ENCODE measurements around the gene MAN1A1.

MAN1A1 gene

DNA sequence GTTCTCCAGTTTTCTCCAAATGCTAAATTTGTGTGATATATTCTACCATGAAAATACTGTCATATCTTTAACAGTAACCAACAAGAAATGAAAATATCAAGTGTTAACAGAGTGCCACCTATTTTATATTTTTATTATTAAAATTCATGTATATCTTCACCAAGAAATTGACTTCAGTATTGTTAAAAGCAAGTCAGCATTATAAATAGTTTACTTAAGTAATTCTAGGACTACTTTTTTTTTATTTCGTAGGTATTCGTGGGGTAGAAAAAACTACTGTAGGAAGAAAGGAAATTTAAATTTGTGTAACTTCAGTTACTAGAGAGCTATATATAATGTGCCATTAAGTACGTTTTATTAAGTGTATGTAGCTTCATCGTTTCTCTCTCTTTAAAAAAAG, 6.3 kb upstream of the MAN1A1 start:
- Histone ChIP-seq H3K36me3 (ENCODE audit: control insufficient read depth, low read length) (no peaks in the 10 kb centered on the region), H3K27me3 (ENCODE audit: control insufficient read depth, low read length) (peaks cover 5% of the 10 kb centered on the region; the same call in 1 of the 2 replicates), H3K9me3 (ENCODE audit: control insufficient read depth, insufficient read depth, low read length) (no peaks in the 10 kb centered on the region), H3K27ac (ENCODE audit: low read depth, low read length) (no peak overlapping the region), H3K4me1 (ENCODE audit: control insufficient read depth, low read length) (peaks cover 37% of the 10 kb centered on the region), H3F3A (ENCODE audit: control insufficient read depth, insufficient read depth) (no peaks in the 10 kb centered on the region), H4K20me1 (ENCODE audit: control insufficient read depth, insufficient read depth, low read depth, low read length) (no peaks in the 10 kb centered on the region), H3K9me2 (replicated peaks; ENCODE audit: control insufficient read depth, low read length) (no peaks in the 10 kb centered on the region), H3K4me2 (ENCODE audit: low read length) (no peak overlapping the region), H3K4me3 (ENCODE audit: low read length) (no peak overlapping the region), H3K79me2 (ENCODE audit: control insufficient read depth, low read length) (no peaks in the 10 kb centered on the region)
- TF ChIP-seq, protein P1, sequence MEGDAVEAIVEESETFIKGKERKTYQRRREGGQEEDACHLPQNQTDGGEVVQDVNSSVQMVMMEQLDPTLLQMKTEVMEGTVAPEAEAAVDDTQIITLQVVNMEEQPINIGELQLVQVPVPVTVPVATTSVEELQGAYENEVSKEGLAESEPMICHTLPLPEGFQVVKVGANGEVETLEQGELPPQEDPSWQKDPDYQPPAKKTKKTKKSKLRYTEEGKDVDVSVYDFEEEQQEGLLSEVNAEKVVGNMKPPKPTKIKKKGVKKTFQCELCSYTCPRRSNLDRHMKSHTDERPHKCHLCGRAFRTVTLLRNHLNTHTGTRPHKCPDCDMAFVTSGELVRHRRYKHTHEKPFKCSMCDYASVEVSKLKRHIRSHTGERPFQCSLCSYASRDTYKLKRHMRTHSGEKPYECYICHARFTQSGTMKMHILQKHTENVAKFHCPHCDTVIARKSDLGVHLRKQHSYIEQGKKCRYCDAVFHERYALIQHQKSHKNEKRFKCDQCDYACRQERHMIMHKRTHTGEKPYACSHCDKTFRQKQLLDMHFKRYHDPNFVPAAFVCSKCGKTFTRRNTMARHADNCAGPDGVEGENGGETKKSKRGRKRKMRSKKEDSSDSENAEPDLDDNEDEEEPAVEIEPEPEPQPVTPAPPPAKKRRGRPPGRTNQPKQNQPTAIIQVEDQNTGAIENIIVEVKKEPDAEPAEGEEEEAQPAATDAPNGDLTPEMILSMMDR (IDR thresholded peaks at IDR 0.05; ENCODE audit: low read depth, low read length, poor library complexity, severe bottlenecking) = no peak
- no peak for TF ChIP-seq EZH2phosphoT487 (IDR thresholded peaks at IDR 0.05; ENCODE audit: borderline replicate concordance, low read length)

- Histone ChIP-seq H3K27me3 (ENCODE audit: control insufficient read depth, low read length) (peaks cover 11% of the 10 kb centered on the region), H3K27ac (ENCODE audit: low read depth, low read length) (peak overlapping the region; percentile 28; the same call in 1 of the 2 replicates), H4K20me1 (ENCODE audit: control insufficient read depth, insufficient read depth, low read depth, low read length) (no peaks in the 10 kb centered on the region), H3F3A (ENCODE audit: control insufficient read depth, insufficient read depth) (peaks cover 3% of the 10 kb centered on the region; the same call in 1 of the 2 replicates), H3K4me3 (ENCODE audit: low read length) (no peak overlapping the region), H3K79me2 (ENCODE audit: control insufficient read depth, low read length) (no peaks in the 10 kb centered on the region), H3K4me1 (ENCODE audit: control insufficient read depth, low read length) (peaks cover 41% of the 10 kb centered on the region), H3K36me3 (ENCODE audit: control insufficient read depth, low read length) (no peaks in the 10 kb centered on the region), H3K9me2 (replicated peaks; ENCODE audit: control insufficient read depth, low read length) (no peaks in the 10 kb centered on the region), H3K9me3 (ENCODE audit: control insufficient read depth, insufficient read depth, low read length) (no peaks in the 10 kb centered on the region), H3K4me2 (ENCODE audit: low read length) (peak overlapping the region; percentile 43)
- TF ChIP-seq EZH2phosphoT487 (IDR thresholded peaks at IDR 0.05; ENCODE audit: borderline replicate concordance, low read length) = no peak
- TF ChIP-seq, protein P1 (IDR thresholded peaks at IDR 0.05; ENCODE audit: low read depth, low read length, poor library complexity, severe bottlenecking) = no peak
Measured at GRCh38 chr6:119355157-119355556, 5.6 kb upstream of the MAN1A1 start.

DNA sequence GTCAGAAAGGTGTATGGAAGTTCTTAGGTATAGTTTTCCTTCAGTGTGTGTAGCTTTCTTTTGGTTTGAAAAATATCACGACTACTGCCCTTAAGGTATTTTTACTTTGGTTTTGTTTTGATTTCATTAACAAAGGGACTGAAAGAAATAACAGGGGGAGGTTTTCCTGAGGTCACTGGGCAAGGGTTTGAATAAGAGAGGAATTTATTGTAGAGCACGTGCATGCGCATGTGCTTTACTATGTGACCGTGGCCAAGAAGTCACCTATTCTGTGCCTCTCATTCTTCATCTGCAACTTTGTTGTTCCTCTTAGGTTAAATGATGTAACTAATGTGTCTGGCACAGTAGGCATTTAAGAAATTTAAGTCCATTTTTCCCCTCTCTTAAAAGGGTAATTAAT, 4.1 kb upstream of the MAN1A1 start:
- no peak overlapping the region for H3K27ac ChIP-seq (ENCODE audit: low read depth, low read length)
- H3K4me1 ChIP-seq (ENCODE audit: control insufficient read depth, low read length) = peaks cover 35% of the 10 kb centered on the region
- no peaks in the 10 kb centered on the region for H3K9me2 ChIP-seq (replicated peaks; ENCODE audit: control insufficient read depth, low read length)
- peak overlapping the region; percentile 45 for H3K4me2 ChIP-seq (ENCODE audit: low read length)
- H3F3A ChIP-seq (ENCODE audit: control insufficient read depth, insufficient read depth) = peaks cover 3% of the 10 kb centered on the region; the same call in 1 of the 2 replicates
- no peaks in the 10 kb centered on the region for H3K79me2 ChIP-seq (ENCODE audit: control insufficient read depth, low read length)
- H3K36me3 ChIP-seq (ENCODE audit: control insufficient read depth, low read length) = no peaks in the 10 kb centered on the region
- no peak for TF ChIP-seq EZH2phosphoT487 (IDR thresholded peaks at IDR 0.05; ENCODE audit: borderline replicate concordance, low read length)
- TF ChIP-seq, protein P1 (IDR thresholded peaks at IDR 0.05; ENCODE audit: low read depth, low read length, poor library complexity, severe bottlenecking) = no peak
- no peaks in the 10 kb centered on the region for H4K20me1 ChIP-seq (ENCODE audit: control insufficient read depth, insufficient read depth, low read depth, low read length)
- peaks cover 22% of the 10 kb centered on the region for H3K27me3 ChIP-seq (ENCODE audit: control insufficient read depth, low read length)
- H3K9me3 ChIP-seq (ENCODE audit: control insufficient read depth, insufficient read depth, low read length) = no peaks in the 10 kb centered on the region
- no peak overlapping the region for H3K4me3 ChIP-seq (ENCODE audit: low read length)
